Lower lobe of right lung (tissue), 2 donors: ENCODE data around the gene HDAC3. TPM values are rescaled to one million over a fixed set of nuclear protein-coding genes. Genes with fewer than 3 reads are reported as not detected.

Experiments
- ATAC-seq, 2 donors: fragments of 200-7000 bp; cut with Tn5 transposase; one replicate each; pipeline ENCODE4 v1.9.1; 2020 to 2022; ENCODE audit warnings: mild to moderate bottlenecking in 2 of 2, moderate library complexity in 2 of 2
- DNase-seq: peaks from one replicate; pipeline ENCODE4 v3.0.0-alpha.2; 2020
- H3K27ac ChIP-seq: fragments of 200-600 bp; one replicate; pipeline ENCODE4 v1.8.0; 2022
- H3K27me3 ChIP-seq: fragments of 200-600 bp; one replicate; pipeline ENCODE4 v1.8.0; 2022; ENCODE audit warnings: low read depth
- H3K36me3 ChIP-seq: fragments of 200-600 bp; one replicate; pipeline ENCODE4 v1.8.0; 2022; ENCODE audit warnings: mild to moderate bottlenecking
- H3K4me1 ChIP-seq: fragments of 200-600 bp; one replicate; pipeline ENCODE4 v1.8.0; 2022
- H3K4me3 ChIP-seq: fragments of 200-600 bp; one replicate; pipeline ENCODE4 v1.8.0; 2022; ENCODE audit warnings: mild to moderate bottlenecking
- H3K9me3 ChIP-seq: fragments of 200-600 bp; one replicate; pipeline ENCODE4 v1.8.0; 2022
- CTCF ChIP-seq: fragments of 200-600 bp; IDR thresholded peaks from one replicate; pipeline ENCODE4 v1.8.0; 2022; ENCODE audit warnings: antibody characterized with exemption, mild to moderate bottlenecking
- intact Hi-C: fragments of 100-400 bp; cut with DNase I; formaldehyde crosslinking; loops from one replicate; pipeline ENCODE4 v1.11.0; 2022
- total RNA-seq: library from RNA; stranded (reverse); fragmentation: NEBNext Ultra II Directional; extraction: Animal tissue kit (Norgen Biotek cat#: 25700); gene quantifications from one replicate; pipeline ENCODE4 v1.2.1, GENCODE V29; 2021
- donor health status: DM: no; HTN: yes; CAD: no; lungs with severe emphysema.

Gene HDAC3
- total RNA-seq, 1 donor from 2014 or later = 45.8 TPM

- DNase-seq (peak; percentile 93), ATAC-seq (peak; percentile 96 to 98)
- Histone ChIP-seq H3K27ac (peak within 1 kb of the TSS; percentile 81), H3K4me1 (peaks cover 15% of the 10 kb centered on the region), H3K4me3 (peak within 1 kb of the TSS; percentile 79), H3K27me3 (no peaks in the 10 kb centered on the region), H3K9me3 (no peaks in the 10 kb centered on the region), H3K36me3 (peaks cover 37% of the 10 kb centered on the region)
- peak; percentile 15 for TF ChIP-seq CTCF
- intact Hi-C loops = no loop called here
Measured at GRCh38 chr5:141650851-141651727, 14.4 kb upstream of the HDAC3 start, which contains the start of gene FCHSD1. Gene FCHSD1, minus strand, starts transcription at chr5:141651418. Its CDS starts 50 bp downstream, at chr5:141651368.

DNA sequence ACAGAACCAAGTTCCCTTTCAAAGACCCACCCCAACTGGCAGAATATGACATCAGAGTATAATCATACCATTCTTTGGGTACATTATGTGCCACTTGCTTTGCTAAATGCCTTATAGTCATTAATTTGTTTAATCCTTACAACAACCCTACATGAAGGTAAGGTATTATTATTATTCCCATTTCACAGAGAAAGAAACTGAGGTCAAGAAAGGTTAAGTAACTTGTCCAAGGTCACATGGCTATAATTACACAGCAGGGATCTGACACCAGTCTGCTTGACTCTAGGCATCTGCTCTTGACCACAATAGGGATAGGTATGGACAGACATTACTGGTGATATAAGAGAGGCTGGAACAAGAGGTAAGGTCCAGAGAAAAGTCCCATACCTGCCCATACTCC lies 13.3 kb upstream of the HDAC3 start:
- no peaks in the 10 kb centered on the region for H3K27me3 ChIP-seq
- no peak overlapping the region for H3K27ac ChIP-seq
- no peak for TF ChIP-seq CTCF
- ATAC-seq (no peak), DNase-seq (no peak)
- peaks cover 38% of the 10 kb centered on the region for H3K36me3 ChIP-seq
- H3K9me3 ChIP-seq = no peaks in the 10 kb centered on the region
- H3K4me3 ChIP-seq = no peak overlapping the region
- peaks cover 15% of the 10 kb centered on the region for H3K4me1 ChIP-seq
- intact Hi-C loops = no loop called here

DNA sequence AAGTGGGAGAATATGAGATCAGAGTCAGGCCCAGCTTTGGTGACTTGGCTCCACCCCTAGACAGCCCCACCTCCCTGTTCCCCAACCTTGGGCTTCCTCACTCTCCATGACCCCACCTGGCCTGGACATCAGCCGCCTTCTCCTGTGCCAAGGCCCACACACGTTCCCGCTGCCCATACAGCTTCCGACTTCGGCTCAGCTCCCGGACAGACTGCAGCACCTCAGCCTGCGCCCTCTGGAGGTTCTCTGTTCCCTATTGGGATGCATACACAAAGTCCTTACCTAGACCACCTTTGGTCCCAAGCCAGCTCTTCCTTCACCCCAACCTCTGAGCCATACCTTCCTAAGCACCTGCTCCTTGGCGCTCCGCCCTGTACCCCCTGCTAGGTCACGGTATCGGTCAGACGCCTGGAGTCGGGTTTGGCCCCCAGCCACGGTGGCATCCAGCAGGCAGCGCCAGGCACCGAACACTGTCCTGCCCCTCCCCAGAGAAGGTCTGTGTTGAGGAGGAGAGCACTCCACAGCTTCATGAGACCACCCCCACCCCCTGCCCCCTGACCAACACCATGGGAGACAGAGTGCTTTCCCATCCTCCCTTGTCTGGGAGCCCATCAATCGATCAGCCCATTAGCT lies 12.5 kb upstream of the HDAC3 start:
- no peak overlapping the region for H3K27ac ChIP-seq
- no peak for ATAC-seq
- H3K4me3 ChIP-seq = no peak overlapping the region
- no peaks in the 10 kb centered on the region for H3K27me3 ChIP-seq
- peaks cover 15% of the 10 kb centered on the region for H3K4me1 ChIP-seq
- no peak for TF ChIP-seq CTCF
- no peak for DNase-seq
- intact Hi-C loops = no loop called here
- H3K36me3 ChIP-seq = peaks cover 39% of the 10 kb centered on the region
- no peaks in the 10 kb centered on the region for H3K9me3 ChIP-seq

GRCh38 chr5:141647851-141648250 lies 11.2 kb upstream of the HDAC3 start:
- no peak for DNase-seq
- intact Hi-C loops = no loop called here
- no peak for ATAC-seq
- Histone ChIP-seq H3K36me3 (peaks cover 43% of the 10 kb centered on the region), H3K4me1 (peaks cover 15% of the 10 kb centered on the region), H3K9me3 (no peaks in the 10 kb centered on the region), H3K4me3 (no peak overlapping the region), H3K27ac (no peak overlapping the region), H3K27me3 (no peaks in the 10 kb centered on the region)
- TF ChIP-seq CTCF = no peak

- intact Hi-C loops = no loop called here
Measured at GRCh38 chr5:141647242-141647641, 10.6 kb upstream of the HDAC3 start.

More at GRCh38 chr5:141647242-141647641, 10.6 kb upstream of the HDAC3 start:
- ATAC-seq = no peak
- Histone ChIP-seq H3K36me3 (peaks cover 49% of the 10 kb centered on the region), H3K27ac (no peak overlapping the region), H3K4me3 (no peak overlapping the region), H3K9me3 (no peaks in the 10 kb centered on the region), H3K4me1 (peaks cover 15% of the 10 kb centered on the region), H3K27me3 (no peaks in the 10 kb centered on the region)
- no peak for DNase-seq
- TF ChIP-seq CTCF = no peak
